Fibroblast of lung (primary cell): Measurements from ENCODE around the gene JOSD2.

Source experiments
- CTCF ChIP-seq, 2 donors: IDR thresholded peaks in 1 of 2; conservative IDR thresholded peaks in 1 of 2; 1 replicate in 1 of 2; 2 replicates in 1 of 2; pipeline ENCODE4 v1.5.1; 2011 to 2012; ENCODE audit warnings: low read length in 2 of 2, control low read depth in 1 of 2, inconsistent platforms in 1 of 2, low read depth in 1 of 2, mild to moderate bottlenecking in 1 of 2
- EZH2 ChIP-seq: IDR thresholded peaks from 2 replicates; pipeline ENCODE4 v1.5.1; 2012; ENCODE audit warnings: low read length, control low read depth, mild to moderate bottlenecking; ENCODE audit errors: missing control alignments

- no peak for TF ChIP-seq EZH2
- TF ChIP-seq CTCF (conservative IDR thresholded peaks at IDR 0.05 in 1 of 2, IDR thresholded peaks at IDR 0.05 in 1 of 2; ENCODE audit: low read depth in 1 of 2, low read length in 2 of 2) = no peak
These were observed 14.0 kb downstream of the JOSD2 start for GRCh38 chr19:50497022-50497405.
